GM21737 (cell line): ENCODE results near the gene SCPEP1.

ENCODE experiments used
- ATAC-seq: cut with Tn5 transposase; IDR thresholded peaks from one replicate; pipeline ENCODE4 v1.9.1; 2021; ENCODE audit warnings: mild to moderate bottlenecking, moderate library complexity; ENCODE audit not compliant: unreplicated experiment

SCPEP1 gene

DNA sequence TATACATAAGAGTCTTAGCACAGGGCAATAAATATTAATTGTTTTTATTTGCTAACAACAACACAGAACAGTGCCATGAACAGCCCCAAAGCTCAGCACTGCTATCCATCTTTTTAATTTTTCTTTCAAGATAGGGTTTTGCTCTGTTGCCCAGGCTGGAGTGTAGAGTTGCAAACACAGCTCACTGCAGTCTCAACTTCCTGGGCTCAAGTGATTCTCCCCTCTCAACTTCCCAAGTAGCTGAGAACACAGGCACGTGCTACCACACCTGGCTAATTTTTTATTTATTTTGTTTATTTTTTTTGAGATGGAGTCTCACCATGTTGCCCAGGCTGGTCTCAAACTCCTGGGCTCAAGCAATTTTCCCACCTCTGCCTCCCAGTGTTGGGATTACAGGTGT is 59.5 kb downstream of the SCPEP1 start:
- ATAC-seq = no peak

DNA sequence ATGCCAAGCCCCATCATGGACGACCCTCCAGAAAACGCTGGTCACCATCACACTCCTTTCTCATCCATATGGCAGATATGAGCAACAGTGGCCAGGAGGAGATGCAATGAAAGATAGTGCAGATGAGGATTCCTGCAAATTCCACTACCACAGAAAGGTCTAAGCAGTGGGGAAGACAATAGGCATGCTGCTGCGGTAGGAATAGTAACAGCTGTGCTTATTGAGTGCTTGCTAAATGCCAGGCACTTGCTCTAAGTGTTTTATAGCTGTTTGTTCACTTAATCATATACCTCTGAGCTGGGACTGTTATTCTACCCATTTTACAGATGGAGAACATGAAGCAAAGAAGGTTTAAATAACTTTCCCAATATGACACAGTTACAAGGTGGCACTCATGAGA is 60.6 kb downstream of the SCPEP1 start:
- ATAC-seq = no peak

DNA sequence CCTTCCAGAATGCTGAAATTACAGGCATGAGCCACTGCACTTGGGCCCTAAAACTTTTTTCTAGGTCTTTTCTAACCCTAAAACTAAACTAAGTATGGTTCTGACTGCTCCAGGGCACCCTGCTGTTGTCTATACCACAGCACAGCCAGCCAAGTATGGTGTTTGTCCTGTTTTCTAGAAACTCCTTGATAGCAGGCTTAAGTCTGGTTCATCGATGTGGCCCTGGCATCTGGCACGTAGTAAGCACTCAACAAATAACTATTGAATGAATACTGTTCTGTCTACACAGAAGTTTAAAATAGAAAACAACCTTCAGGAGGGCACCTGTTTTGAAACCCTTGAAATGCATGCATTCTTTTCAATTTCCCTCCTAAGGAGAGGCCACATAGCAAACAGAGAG is 62.6 kb downstream of the SCPEP1 start:
- no peak for ATAC-seq

DNA sequence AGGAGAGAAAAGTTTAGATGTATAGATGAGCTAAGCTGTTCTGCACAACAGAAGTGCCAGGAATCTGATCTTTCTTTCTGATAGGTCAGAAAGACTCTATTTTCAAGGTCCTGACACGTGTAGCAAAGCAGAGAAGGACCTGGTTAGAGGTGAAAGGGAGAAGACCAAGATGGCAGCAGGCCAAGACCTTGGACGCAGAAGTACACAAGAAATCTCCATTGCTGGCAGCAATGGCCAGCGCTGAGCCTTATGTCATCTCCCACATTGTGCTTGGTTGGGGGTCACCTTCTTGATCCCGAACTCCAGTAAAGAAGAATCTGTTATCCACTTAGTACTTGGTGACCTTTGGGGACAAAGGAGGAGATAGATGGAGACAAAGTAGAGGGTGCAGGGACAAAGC is 65.3 kb downstream of the SCPEP1 start:
- no peak for ATAC-seq

DNA sequence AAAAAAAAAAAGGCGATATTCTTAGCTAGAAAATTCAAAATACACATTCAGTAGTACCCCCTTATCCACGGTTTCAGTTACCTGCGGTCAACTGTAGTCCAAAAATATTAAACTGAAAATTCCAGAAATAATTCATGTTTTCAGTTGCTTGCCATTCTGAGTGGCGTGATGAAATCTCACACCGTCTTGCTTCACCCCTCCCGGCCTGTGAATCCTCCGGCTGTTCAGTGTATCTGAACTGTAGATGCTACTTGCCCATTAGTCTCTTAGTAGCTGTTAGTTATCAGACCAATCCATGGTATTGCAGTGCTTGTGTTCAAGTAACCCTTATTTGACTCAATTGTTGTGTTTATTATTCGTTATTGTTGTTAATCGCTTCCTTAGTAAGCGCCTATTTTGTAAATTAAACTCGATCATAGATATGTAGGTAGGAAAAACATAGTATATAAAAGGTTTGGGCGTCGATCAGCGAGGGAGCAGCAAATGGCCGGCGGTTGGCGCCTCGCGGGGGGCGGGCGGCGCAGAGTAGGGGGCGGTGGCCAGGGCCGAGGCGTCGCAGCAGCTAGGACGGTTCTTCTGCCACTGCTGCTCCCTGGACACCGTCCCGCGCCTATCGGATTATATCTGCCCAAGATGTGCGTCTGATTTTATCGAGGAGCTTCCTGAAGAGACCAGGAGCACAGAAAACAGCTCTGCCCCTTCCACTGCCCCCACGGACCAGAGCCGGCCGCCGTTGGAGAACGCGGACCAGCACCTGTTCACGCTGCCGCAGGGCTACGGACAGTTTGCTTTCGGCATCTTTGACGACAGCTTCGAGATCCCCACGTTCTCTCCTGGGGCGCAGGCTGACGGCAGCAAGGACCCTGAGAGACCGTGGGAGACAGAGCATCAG is 67.3 kb downstream of the SCPEP1 start:
- ATAC-seq = no peak

DNA sequence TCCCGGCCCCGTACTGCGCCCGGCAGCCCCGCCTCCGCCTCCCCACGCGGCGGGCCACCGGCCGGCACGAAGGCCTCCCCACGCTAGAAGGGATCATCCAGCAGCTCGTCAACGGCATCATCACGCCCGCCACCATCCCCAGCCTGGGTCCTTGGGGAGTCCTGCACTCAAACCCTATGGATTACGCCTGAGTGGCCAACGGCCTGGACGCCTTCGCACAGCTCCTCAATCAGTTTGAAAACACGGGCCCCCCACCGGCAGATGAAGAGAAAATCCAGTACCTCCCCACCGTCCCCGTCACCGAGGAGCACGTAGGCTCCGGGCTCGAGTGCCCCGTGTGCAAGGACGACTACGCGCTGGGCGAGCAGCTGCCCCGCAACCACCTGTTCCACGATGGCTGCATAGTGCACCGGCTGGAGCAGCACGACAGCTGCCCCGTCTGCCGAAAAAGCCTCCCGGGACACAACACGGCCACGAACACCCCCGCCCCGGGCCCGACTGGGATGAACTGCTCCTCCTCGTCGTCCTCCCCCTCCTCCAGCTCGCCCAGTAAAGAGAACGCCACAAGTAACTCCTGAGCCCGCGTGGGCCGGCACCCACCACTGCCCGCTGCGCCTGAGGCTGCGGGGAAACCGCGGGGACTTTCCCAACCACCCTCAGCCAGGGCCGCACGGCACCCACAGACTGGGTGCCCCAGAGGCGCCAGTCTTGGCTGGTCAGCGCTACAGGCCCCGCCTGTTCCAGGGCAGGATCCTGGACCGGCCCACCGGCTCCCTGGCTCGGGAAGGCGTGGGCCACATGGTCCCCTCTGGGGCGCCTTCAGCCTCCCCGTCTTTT is 68.2 kb downstream of the SCPEP1 start:
- no peak for ATAC-seq

DNA sequence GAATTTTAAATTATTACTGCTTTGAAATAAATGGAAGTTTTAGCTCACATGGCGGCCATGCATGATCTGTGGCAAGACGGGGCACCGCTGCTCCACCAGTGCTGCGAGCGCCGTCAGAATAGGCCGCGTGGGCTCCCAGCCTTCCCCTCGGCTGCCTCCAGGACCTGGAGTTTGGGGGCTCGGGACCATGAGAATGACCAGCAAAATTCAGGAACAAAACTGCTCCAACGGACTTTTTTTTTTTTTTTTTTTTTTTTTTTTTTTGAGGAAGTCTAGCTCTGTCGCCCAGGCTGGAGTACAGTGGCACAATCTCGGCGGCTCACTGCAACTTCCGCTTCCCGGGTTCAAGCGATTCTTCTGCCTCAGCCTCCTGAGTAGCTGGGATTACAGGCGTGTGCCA is 68.8 kb downstream of the SCPEP1 start:
- no peak for ATAC-seq

DNA sequence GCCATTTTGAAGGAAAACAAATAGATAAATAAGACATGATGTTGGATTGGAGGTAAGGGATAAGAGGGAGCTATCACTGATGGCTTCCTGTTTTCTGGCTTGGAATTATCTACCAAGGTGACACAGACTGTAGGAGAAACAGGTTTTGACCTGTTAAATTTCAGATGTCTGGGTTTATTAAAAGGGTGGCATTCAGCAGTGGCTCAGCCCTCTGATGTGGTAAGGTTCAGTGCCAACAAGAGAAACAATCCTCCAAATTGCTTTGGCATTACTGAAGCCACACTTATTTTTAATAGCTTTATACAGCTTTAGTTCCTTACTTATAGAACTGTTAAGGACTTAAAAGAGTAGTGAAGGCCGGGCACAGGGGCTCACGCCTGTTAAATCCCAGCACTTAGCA is 70.2 kb downstream of the SCPEP1 start:
- no peak for ATAC-seq

DNA sequence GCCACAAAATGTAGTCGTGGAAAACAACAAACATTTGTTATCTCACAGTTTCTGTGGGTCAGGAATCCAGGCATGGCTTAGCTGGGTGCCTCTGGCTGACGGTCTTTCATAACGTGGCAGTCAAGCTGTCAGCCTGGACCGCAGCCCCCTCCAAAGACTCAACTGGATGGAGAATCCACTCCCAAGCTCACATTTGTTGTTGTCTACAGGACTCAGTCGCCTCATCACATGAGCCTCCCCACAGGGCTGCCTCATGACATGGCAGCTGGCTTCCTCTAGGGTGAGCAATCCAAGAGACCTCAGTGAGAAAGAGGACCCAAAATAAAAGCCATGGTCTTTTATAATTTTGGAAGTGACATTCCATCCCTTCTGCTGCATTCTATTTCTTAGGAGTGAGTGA is 72.4 kb downstream of the SCPEP1 start:
- ATAC-seq = no peak

DNA sequence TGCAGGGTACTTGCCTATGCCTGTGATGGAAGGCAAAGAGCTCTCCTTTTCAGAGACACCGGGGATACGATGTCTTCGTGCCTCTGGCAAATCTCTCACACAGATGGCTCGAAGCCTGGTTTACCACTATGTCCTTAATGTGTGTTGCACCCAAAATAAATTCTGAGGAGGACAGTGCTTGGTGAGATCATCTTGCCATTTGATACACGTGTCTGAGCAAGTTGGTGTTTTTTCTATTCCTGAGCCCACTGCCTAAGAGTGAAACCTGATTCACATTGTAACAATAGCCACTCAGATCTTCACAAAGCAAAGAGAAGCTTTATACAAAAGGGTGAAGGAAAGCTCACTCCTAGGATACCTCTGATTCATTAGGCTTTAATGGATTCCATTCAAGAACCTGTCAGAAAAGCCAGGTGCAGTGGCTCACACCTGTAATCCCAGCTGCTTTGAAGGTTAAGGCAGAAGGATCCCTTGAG is 74.0 kb downstream of the SCPEP1 start:
- no peak for ATAC-seq
